HCT116 (cell line): Measurements from ENCODE around the gene CFAP45. TPM values are rescaled to one million over a fixed set of nuclear protein-coding genes. Genes with fewer than 3 reads are reported as not detected.

Experiments
- ATAC-seq: fragments of 200-7000 bp; cut with Tn5 transposase; 2 replicates; pipeline ENCODE4 v1.9.1; 2020; ENCODE audit warnings: mild to moderate bottlenecking, moderate library complexity
- BruUV-seq: library from RNA; stranded (reverse); fragments of 400-500 nt; replicated peaks from 2 replicates; lab custom pipeline; 2021; lab: Mats Ljungman, UMichigan
- CTCF ChIA-PET: fragments of 300-600 bp; sonication (Branson Sonifier 250); formaldehyde crosslinking; loops from one replicate; lab custom pipeline; 2021; ENCODE audit warnings: antibody characterized with exemption; lab: Charles Lee
- POLR2A ChIA-PET: fragments of 300-600, 350-600 bp; sonication (Branson Sonifier 250); formaldehyde crosslinking; loops from one replicate; lab custom pipeline; 2021; ENCODE audit warnings: antibody characterized with exemption; lab: Charles Lee
- RAD21 ChIA-PET, 2 experiments: fragments of 300-600 bp; sonication (Branson Sonifier 250); formaldehyde crosslinking; loops; one replicate each; lab custom pipeline; 2023; ENCODE audit warnings: low total read pairs in 2 of 2; ENCODE audit not compliant: uncharacterized antibody in 2 of 2, unreplicated experiment in 2 of 2, low non-redundant PET in 1 of 2; lab: Charles Lee
- DNase-seq: peaks from one replicate; pipeline ENCODE4 v3.0.0-alpha.2; 2010; ENCODE audit warnings: low read depth, low spot score
- H2AFZ ChIP-seq: fragments of 200-600 bp; shearing (Covaris generic), sonication (generic); 2 replicates; pipeline ENCODE4 v1.6.1; 2017; ENCODE audit warnings: low read depth, mixed run types, mixed read lengths, antibody characterized with exemption, low read length; ENCODE audit not compliant: poor library complexity, severe bottlenecking
- H3K27ac ChIP-seq: 2 replicates; pipeline ENCODE4 v1.5.1; 2012; ENCODE audit warnings: low read depth, low read length
- H3K27me3 ChIP-seq: fragments of 200-600 bp; sonication (generic); 2 replicates; pipeline ENCODE4 v1.6.1; 2016; ENCODE audit warnings: mixed run types, low read length, mixed read lengths; ENCODE audit not compliant: insufficient read depth
- H3K36me3 ChIP-seq, 2 experiments: fragments of 200-500 bp in 1 of 2; fragments of 200-600 bp in 1 of 2; sonication (Bioruptor generic) in 1 of 2; sonication (generic) in 1 of 2; 2 replicates each; pipeline versions ENCODE4 v1.5.1 to v1.6.1; 2014 to 2016; ENCODE audit warnings: low read length in 2 of 2, inconsistent platforms in 1 of 2, mixed read lengths in 1 of 2, mixed run types in 1 of 2; ENCODE audit not compliant: insufficient read depth in 2 of 2, control insufficient read depth in 1 of 2
- H3K4me1 ChIP-seq, 2 experiments: fragments of 200-600 bp in 1 of 2; sonication (generic) in 1 of 2; 2 replicates each; pipeline versions ENCODE4 v1.5.1 to v1.6.1; 2012 to 2017; ENCODE audit warnings: low read length in 2 of 2, inconsistent platforms in 1 of 2, mild to moderate bottlenecking in 1 of 2, mixed read lengths in 1 of 2, mixed run types in 1 of 2, moderate library complexity in 1 of 2; ENCODE audit not compliant: insufficient read depth in 2 of 2, control insufficient read depth in 1 of 2
- H3K4me2 ChIP-seq: fragments of 200-600 bp; sonication (generic); 2 replicates; pipeline ENCODE4 v1.6.1; 2017; ENCODE audit warnings: mixed run types, low read length, mixed read lengths
- H3K4me3 ChIP-seq, 2 experiments: fragments of 200-600 bp in 1 of 2; sonication (generic) in 1 of 2; replicated peaks in 1 of 2; 2 replicates each; pipeline ENCODE4 v1.5.1; 2011 to 2016; ENCODE audit warnings: low read length in 2 of 2, control low read depth in 1 of 2, low read depth in 1 of 2, mild to moderate bottlenecking in 1 of 2, mixed read lengths in 1 of 2, mixed run types in 1 of 2
- H3K79me2 ChIP-seq: fragments of 200-600 bp; sonication (generic); 2 replicates; pipeline ENCODE4 v1.6.1; 2017; ENCODE audit warnings: mild to moderate bottlenecking, mixed run types, low read length, moderate library complexity, mixed read lengths; ENCODE audit not compliant: insufficient read depth
- H3K9ac ChIP-seq: fragments of 200-600 bp; sonication (generic); 2 replicates; pipeline ENCODE4 v1.6.1; 2016; ENCODE audit warnings: low read length, mixed read lengths
- H3K9me2 ChIP-seq: fragments of 200-600 bp; sonication (generic), shearing (Covaris generic); 2 replicates; pipeline ENCODE4 v1.6.1; 2017; ENCODE audit warnings: mixed run types, mild to moderate bottlenecking, moderate library complexity; ENCODE audit not compliant: insufficient read depth
- H3K9me3 ChIP-seq, 2 experiments: fragments of 200-500 bp in 1 of 2; fragments of 200-600 bp in 1 of 2; sonication (Bioruptor generic) in 1 of 2; sonication (generic) in 1 of 2; 2 replicates each; pipeline ENCODE4 v1.6.1; 2014 to 2017; ENCODE audit warnings: low read length in 2 of 2, mixed read lengths in 2 of 2, inconsistent platforms in 1 of 2, low read depth in 1 of 2, mild to moderate bottlenecking in 1 of 2, mixed run types in 1 of 2, moderate library complexity in 1 of 2; ENCODE audit not compliant: control insufficient read depth in 1 of 2, insufficient read depth in 1 of 2
- H4K20me1 ChIP-seq: fragments of 200-600 bp; sonication (generic), shearing (Covaris generic); 2 replicates; pipeline ENCODE4 v1.6.1; 2017; ENCODE audit warnings: mixed run types, mild to moderate bottlenecking, moderate library complexity; ENCODE audit not compliant: insufficient read depth
- ELF1 ChIP-seq: IDR thresholded peaks from 2 replicates; pipeline ENCODE4 v1.6.1; 2012; ENCODE audit warnings: low read depth, borderline replicate concordance
- JUND ChIP-seq: IDR thresholded peaks from 2 replicates; pipeline ENCODE4 v1.6.1; 2012
- intact Hi-C: fragments of 100-400 bp; cut with micrococcal nuclease; formaldehyde crosslinking; loops from 2 replicates; pipeline ENCODE4 v1.10.0; 2022
- total RNA-seq: library from RNA; stranded (reverse); gene quantifications from one replicate; pipeline ENCODE4 v1.2.1, GENCODE V29; 2021; ENCODE audit not compliant: unreplicated experiment
- TF ChIP-seq, protein P1 (sequence below), 3 experiments: fragments of 200-600 bp in 1 of 3; sonication (generic) in 1 of 3; IDR thresholded peaks in 2 of 3; conservative IDR thresholded peaks in 1 of 3; 2 replicates each; pipeline ENCODE4 v1.5.1; 2012 to 2017; ENCODE audit warnings: low read depth in 2 of 3, low read length in 2 of 3, antibody characterized with exemption in 1 of 3, borderline replicate concordance in 1 of 3, control low read depth in 1 of 3, mild to moderate bottlenecking in 1 of 3, mixed read lengths in 1 of 3, mixed run types in 1 of 3, moderate library complexity in 1 of 3; ENCODE audit not compliant: insufficient read depth in 1 of 3

The CFAP45 gene
- total RNA-seq, 1 experiment from 2014 or later: 0.59 TPM

DNA sequence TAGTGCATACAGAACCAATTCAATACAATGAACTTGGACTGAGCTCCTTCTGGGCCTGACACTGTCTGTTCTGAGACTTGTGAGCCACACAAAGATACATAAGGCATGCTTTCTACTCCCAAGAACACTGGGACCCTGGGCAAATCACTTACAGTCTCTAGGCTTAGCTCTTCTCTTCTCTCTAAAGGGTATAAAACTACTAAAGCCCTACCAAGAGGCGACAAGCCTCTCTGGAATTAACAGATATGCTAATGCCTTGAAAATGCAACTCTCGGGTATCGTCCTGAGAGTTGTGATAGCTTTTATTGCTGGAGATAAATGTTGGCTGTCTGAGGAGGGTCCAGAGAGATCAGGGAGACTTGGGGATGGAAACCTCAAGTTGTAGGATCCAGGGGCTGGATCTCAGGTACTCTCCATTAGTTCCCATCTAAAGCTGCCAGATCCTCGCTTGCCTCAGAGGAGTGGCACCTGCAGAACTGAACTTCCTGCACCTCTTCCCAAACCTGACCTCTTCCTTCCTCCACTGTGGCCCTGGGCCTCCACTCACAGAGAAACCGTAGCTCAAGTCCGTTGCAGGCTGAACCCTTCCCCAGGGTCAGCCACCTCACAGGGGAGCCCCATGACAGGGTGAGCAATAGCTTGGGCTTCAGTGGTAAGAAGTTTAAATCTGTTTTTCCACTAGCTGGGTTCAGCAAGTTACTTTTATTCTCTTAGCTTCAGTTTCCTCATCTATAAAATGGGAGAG is 11.5 kb upstream of the CFAP45 start:
- POLR2A ChIA-PET: interaction anchor here (1.1 kb wide), 1 partner anchor 11 kb away, joined by 3 read pairs; the partner anchor contains the start of gene CFAP45
- Histone ChIP-seq H4K20me1 (no peaks in the 10 kb centered on the region), H3K36me3 (no peaks in the 10 kb centered on the region), H3K27me3 (no peaks in the 10 kb centered on the region), H3K4me1 (peaks cover 27 to 54% of the 10 kb centered on the region in 2 experiments), H3K79me2 (no peaks in the 10 kb centered on the region), H3K9me3 (no peaks in the 10 kb centered on the region), H3K4me3 (no peak overlapping the region), H3K9me2 (no peaks in the 10 kb centered on the region), H3K27ac (no peak overlapping the region), H3K9ac (no peak overlapping the region), H3K4me2 (no peak overlapping the region), H2AFZ (no peak overlapping the region)
- RAD21 ChIA-PET: interaction anchor here in 1 of 2 experiments (1.2 kb wide), 1 partner anchor 113 kb away, joined by 3 read pairs; no protein-coding TSS in a partner anchor
- ATAC-seq (no peak), DNase-seq (no peak)
- no peak for TF ChIP-seq JUND
- TF ChIP-seq, protein P1, sequence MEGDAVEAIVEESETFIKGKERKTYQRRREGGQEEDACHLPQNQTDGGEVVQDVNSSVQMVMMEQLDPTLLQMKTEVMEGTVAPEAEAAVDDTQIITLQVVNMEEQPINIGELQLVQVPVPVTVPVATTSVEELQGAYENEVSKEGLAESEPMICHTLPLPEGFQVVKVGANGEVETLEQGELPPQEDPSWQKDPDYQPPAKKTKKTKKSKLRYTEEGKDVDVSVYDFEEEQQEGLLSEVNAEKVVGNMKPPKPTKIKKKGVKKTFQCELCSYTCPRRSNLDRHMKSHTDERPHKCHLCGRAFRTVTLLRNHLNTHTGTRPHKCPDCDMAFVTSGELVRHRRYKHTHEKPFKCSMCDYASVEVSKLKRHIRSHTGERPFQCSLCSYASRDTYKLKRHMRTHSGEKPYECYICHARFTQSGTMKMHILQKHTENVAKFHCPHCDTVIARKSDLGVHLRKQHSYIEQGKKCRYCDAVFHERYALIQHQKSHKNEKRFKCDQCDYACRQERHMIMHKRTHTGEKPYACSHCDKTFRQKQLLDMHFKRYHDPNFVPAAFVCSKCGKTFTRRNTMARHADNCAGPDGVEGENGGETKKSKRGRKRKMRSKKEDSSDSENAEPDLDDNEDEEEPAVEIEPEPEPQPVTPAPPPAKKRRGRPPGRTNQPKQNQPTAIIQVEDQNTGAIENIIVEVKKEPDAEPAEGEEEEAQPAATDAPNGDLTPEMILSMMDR (IDR thresholded peaks at IDR 0.05 in 2 of 3, conservative IDR thresholded peaks at IDR 0.05 in 1 of 3; ENCODE audit: borderline replicate concordance in 1 of 3, insufficient read depth in 1 of 3, low read depth in 2 of 3, low read length in 2 of 3): no peak
- no peak for TF ChIP-seq ELF1
- intact Hi-C loops: no loop called here
- CTCF ChIA-PET: interaction anchor here (1.2 to 1.6 kb wide), 2 partner anchors 34 to 95 kb away, joined by 3 read pairs; partner anchors contain the start of gene IGSF9
- BruUV-seq: no TSS peak
